A549 treated with Hydrocortisone at 1 μM for 4 hours (cell line): ENCODE results near the gene CAPN12. TPM values are rescaled to one million over a fixed set of nuclear protein-coding genes. Genes with fewer than 3 reads are reported as not detected.

ENCODE experiments used
- total RNA-seq: library from RNA; stranded (reverse); fragments of 200-300 nt; extraction: Qiagen RNA extraction; gene quantifications from 5 replicates; pipeline ENCODE4 v1.2.3, GENCODE V29; 2022

Gene CAPN12
- total RNA-seq, result 4.9 to 7.4 TPM (median 6.4 TPM) in 5 replicates

GRCh38 chr19:38744298-38744681 is at the start of gene CAPN12:
CAPN12 (minus strand) TSS chr19:38744474; CDS start chr19:38744165, 309 bp downstream.

GRCh38 chr19:38788478-38789243 is 44.4 kb upstream of the CAPN12 start, which contains the start of gene LGALS7B:
LGALS7B (plus strand) TSS chr19:38789200; CDS start chr19:38789227, 27 bp downstream.

GRCh38 chr19:38773469-38774177 is 29.3 kb upstream of the CAPN12 start, which contains the start of gene LGALS7:
LGALS7 (minus strand) TSS chr19:38773517; CDS start chr19:38773492, 25 bp downstream.

Other genes starting within 250 kb of the CAPN12 start
- gene MAP4K1, start 126.5 kb downstream of the CAPN12 start, total RNA-seq, result 0.62 to 2.4 TPM (median 1.2 TPM) in 5 replicates
- 695 to 942 TPM (median 726 TPM) in 5 replicates for gene EIF3K, start 125.3 kb downstream of the CAPN12 start, total RNA-seq
- 1,021 to 1,126 TPM (median 1,096 TPM) in 5 replicates for gene ACTN4, start 96.8 kb downstream of the CAPN12 start, total RNA-seq
- gene LGALS7, start 29.0 kb upstream of the CAPN12 start, total RNA-seq, result 0.29 to 0.43 TPM (median 0.38 TPM) in 3 of 5 replicates, not detected in the others
- 0.23 to 0.69 TPM (median 0.54 TPM) in 4 of 5 replicates, not detected in the other for gene LGALS7B, start 44.7 kb upstream of the CAPN12 start, total RNA-seq
- gene LGALS4, start 68.5 kb upstream of the CAPN12 start, total RNA-seq, result 0.17 to 0.68 TPM (median 0.59 TPM) in 5 replicates
- 256 to 422 TPM (median 284 TPM) in 5 replicates for gene ECH1, start 87.3 kb upstream of the CAPN12 start, total RNA-seq
- gene HNRNPL, start 105.5 kb upstream of the CAPN12 start, total RNA-seq, result 329 to 371 TPM (median 352 TPM) in 5 replicates
- 1.9 to 2.9 TPM (median 2.5 TPM) in 5 replicates for gene RINL, start 133.8 kb upstream of the CAPN12 start, total RNA-seq
- gene SIRT2, start 155.1 kb upstream of the CAPN12 start, total RNA-seq, result 35.3 to 41.1 TPM (median 37.5 TPM) in 5 replicates
- 62.1 to 122 TPM (median 94.8 TPM) in 5 replicates for gene NFKBIB, start 155.5 kb upstream of the CAPN12 start, total RNA-seq
- gene CCER2, start 167.7 kb upstream of the CAPN12 start, total RNA-seq, result 0.48 to 1.0 TPM (median 0.74 TPM) in 5 replicates
- gene SARS2, start 186.3 kb upstream of the CAPN12 start, total RNA-seq, result 50.9 to 52.4 TPM (median 52.1 TPM) in 5 replicates
- 193 to 307 TPM (median 271 TPM) in 5 replicates for gene MRPS12, start 186.5 kb upstream of the CAPN12 start, total RNA-seq
- gene FBXO17, start 231.3 kb upstream of the CAPN12 start, total RNA-seq, result 67.6 to 80.4 TPM (median 73.3 TPM) in 5 replicates